Mesendoderm (in vitro differentiated cells): ENCODE results near the gene FILIP1L.

Source experiments
- DNase-seq: peaks from one replicate; pipeline ENCODE4 v3.0.0; 2013
- H2AK5ac ChIP-seq: 2 replicates; pipeline ENCODE4 v1.6.1; 2013; ENCODE audit warnings: low read length, inconsistent platforms
- H2BK120ac ChIP-seq: 2 replicates; pipeline ENCODE4 v1.6.1; 2013; ENCODE audit warnings: low read depth, mild to moderate bottlenecking, low read length, moderate library complexity, mixed read lengths
- H2BK15ac ChIP-seq: replicated peaks from 2 replicates; pipeline ENCODE4 v1.6.1; 2013; ENCODE audit warnings: low read depth, mild to moderate bottlenecking, moderate library complexity
- H2BK5ac ChIP-seq: 2 replicates; pipeline ENCODE4 v1.6.1; 2013; ENCODE audit warnings: low read length, inconsistent platforms
- H3K18ac ChIP-seq: 2 replicates; pipeline ENCODE4 v1.6.1; 2013; ENCODE audit warnings: mild to moderate bottlenecking, low read length, mixed read lengths
- H3K23ac ChIP-seq: one replicate; pipeline ENCODE4 v1.6.1; 2013; ENCODE audit warnings: low read length
- H3K27ac ChIP-seq: 2 replicates; pipeline ENCODE4 v1.5.1; 2013; ENCODE audit warnings: low read depth, mild to moderate bottlenecking, inconsistent platforms, low read length, moderate library complexity
- H3K27me3 ChIP-seq: 2 replicates; pipeline ENCODE4 v1.6.1; 2013; ENCODE audit warnings: low read length, control low read depth, mild to moderate bottlenecking, inconsistent platforms; ENCODE audit not compliant: insufficient read depth, poor library complexity
- H3K36me3 ChIP-seq: 2 replicates; pipeline ENCODE4 v1.6.1; 2013; ENCODE audit warnings: low read length, inconsistent platforms; ENCODE audit not compliant: control insufficient read depth, insufficient read depth
- H3K4ac ChIP-seq: one replicate; pipeline ENCODE4 v1.6.1; 2013; ENCODE audit warnings: low read depth, mild to moderate bottlenecking, low read length, moderate library complexity
- H3K4me1 ChIP-seq: 2 replicates; pipeline ENCODE4 v1.6.1; 2013; ENCODE audit warnings: low read depth, low read length, inconsistent platforms; ENCODE audit not compliant: control insufficient read depth
- H3K4me2 ChIP-seq: 2 replicates; pipeline ENCODE4 v1.6.1; 2013; ENCODE audit warnings: low read length
- H3K4me3 ChIP-seq: 2 replicates; pipeline ENCODE4 v1.5.1; 2013; ENCODE audit warnings: mild to moderate bottlenecking, low read length
- H3K56ac ChIP-seq: one replicate; pipeline ENCODE4 v1.6.1; 2013; ENCODE audit warnings: low read length
- H3K79me1 ChIP-seq: 2 replicates; pipeline ENCODE4 v1.6.1; 2013; ENCODE audit warnings: low read length, inconsistent platforms
- H3K79me2 ChIP-seq: 2 replicates; pipeline ENCODE4 v1.6.1; 2013; ENCODE audit warnings: mild to moderate bottlenecking, low read length; ENCODE audit not compliant: control insufficient read depth, insufficient read depth
- H3K9ac ChIP-seq: 2 replicates; pipeline ENCODE4 v1.6.1; 2013; ENCODE audit warnings: low read length, inconsistent platforms
- H4K5ac ChIP-seq: one replicate; pipeline ENCODE4 v1.6.1; 2013; ENCODE audit warnings: low read length
- H4K8ac ChIP-seq: one replicate; pipeline ENCODE4 v1.6.1; 2013; ENCODE audit warnings: low read depth, mild to moderate bottlenecking, control low read depth, low read length, moderate library complexity
- WGBS: extraction: QIAGEN DNeasy Blood & Tissue Kit; methylation state at CpG from one replicate; pipeline ENCODE4 v1.1.7; 2013; ENCODE audit warnings: low lambda C conversion rate, missing lambda C conversion rate; ENCODE audit not compliant: insufficient coverage; ENCODE audit errors: extremely low coverage; 5-methylcytosine and 5-hydroxymethylcytosine counted together

FILIP1L gene

DNA sequence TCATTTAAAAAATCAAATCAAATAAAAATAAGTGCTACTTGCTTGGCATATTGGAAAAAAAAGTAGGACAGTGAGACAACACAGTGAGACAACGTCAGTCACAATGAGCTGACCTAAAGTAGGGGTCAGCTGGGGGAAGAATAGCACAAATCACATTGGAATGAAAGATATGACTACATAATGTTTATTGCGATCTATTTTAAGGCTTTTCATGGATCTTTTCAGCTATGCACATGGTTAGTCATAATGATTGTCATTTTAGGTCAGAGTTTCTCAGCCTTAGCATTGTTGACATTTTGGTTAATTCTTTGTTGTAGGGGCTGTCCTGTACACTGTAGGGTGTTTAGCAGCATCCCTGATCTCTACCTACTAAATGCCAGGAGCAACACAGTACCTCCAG lies 252.1 kb downstream of the FILIP1L start:
- H3K36me3 ChIP-seq = no peaks in the 10 kb centered on the region
- DNase-seq = no peak
- no CpG with 5 or more reads among the region's 2 CpGs for WGBS
- no peak overlapping the region for H2BK120ac ChIP-seq
- no peak overlapping the region for H3K23ac ChIP-seq
- no peak overlapping the region for H3K4me3 ChIP-seq
- H3K4me1 ChIP-seq = peaks cover 3% of the 10 kb centered on the region
- H3K4ac ChIP-seq = no peak overlapping the region
- no peak overlapping the region for H4K8ac ChIP-seq
- H3K27ac ChIP-seq = no peak overlapping the region
- no peak overlapping the region for H3K4me2 ChIP-seq
- no peak overlapping the region for H2BK5ac ChIP-seq
- H3K79me2 ChIP-seq = no peaks in the 10 kb centered on the region
- no peak overlapping the region for H4K5ac ChIP-seq
- peaks cover 7% of the 10 kb centered on the region for H3K79me1 ChIP-seq
- H3K56ac ChIP-seq = no peak overlapping the region
- no peak overlapping the region for H3K9ac ChIP-seq
- no peaks in the 10 kb centered on the region for H3K27me3 ChIP-seq
- no peak overlapping the region for H3K18ac ChIP-seq
- no peak overlapping the region for H2AK5ac ChIP-seq
- no peak overlapping the region for H2BK15ac ChIP-seq

DNA sequence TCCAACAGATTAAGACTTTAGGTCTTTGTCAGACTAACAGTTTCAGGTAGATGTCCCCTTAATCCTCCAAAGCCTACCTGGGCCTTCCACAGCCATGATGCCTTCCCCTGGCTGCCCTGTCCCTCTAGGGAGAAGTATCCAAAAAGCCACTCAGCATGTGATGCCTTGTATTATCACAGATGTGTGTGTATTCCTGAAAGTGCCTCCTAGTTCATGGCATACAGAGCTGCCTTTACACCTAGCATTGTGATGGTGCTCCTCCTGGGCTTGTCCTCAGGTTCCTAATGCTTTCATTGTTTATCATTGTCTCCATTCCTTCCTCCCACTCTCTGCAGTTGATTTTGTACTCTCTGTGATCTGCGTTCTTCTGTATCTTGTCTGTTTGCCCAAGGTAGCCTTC lies 253.1 kb downstream of the FILIP1L start:
- Histone ChIP-seq H3K9ac (no peak overlapping the region), H3K27me3 (no peaks in the 10 kb centered on the region), H3K4me1 (peaks cover 1% of the 10 kb centered on the region), H2BK15ac (no peak overlapping the region), H3K4me2 (no peak overlapping the region), H3K79me1 (peaks cover 7% of the 10 kb centered on the region), H3K27ac (no peak overlapping the region), H3K18ac (no peak overlapping the region), H3K56ac (no peak overlapping the region), H3K36me3 (no peaks in the 10 kb centered on the region), H3K79me2 (no peaks in the 10 kb centered on the region), H2AK5ac (no peak overlapping the region), H4K8ac (no peak overlapping the region), H3K4ac (no peak overlapping the region), H2BK120ac (no peak overlapping the region), H3K23ac (no peak overlapping the region), H3K4me3 (no peak overlapping the region), H4K5ac (no peak overlapping the region), H2BK5ac (no peak overlapping the region)
- DNase-seq = no peak
- WGBS = no CpG with 5 or more reads among the region's 1 CpG

DNA sequence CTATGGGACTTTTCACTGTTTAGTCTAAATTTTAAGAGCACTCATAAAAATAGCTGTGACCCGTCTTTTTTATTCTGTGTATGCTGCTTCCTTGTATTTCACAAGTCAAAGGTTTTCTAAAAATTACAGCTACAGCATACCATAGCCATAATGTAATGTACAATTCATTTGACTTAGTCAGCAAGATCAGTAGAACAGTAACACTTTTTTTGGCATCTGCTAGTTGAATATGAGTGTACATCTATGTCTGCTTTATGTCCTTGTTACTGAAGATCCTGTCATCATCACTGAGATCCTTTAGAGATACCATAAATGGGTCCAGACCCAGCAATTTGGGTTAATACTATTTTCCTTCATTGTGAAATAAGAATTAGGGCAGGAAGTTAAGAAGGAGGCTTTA lies 254.5 kb downstream of the FILIP1L start:
- H3K27me3 ChIP-seq = no peaks in the 10 kb centered on the region
- no peak overlapping the region for H3K4ac ChIP-seq
- H3K79me1 ChIP-seq = peaks cover 4% of the 10 kb centered on the region
- no peak overlapping the region for H3K4me3 ChIP-seq
- no peak overlapping the region for H3K4me2 ChIP-seq
- no peak overlapping the region for H2BK120ac ChIP-seq
- H3K18ac ChIP-seq = no peak overlapping the region
- H3K79me2 ChIP-seq = no peaks in the 10 kb centered on the region
- no CpG with 5 or more reads among the region's 1 CpG for WGBS
- no peak overlapping the region for H3K56ac ChIP-seq
- H3K23ac ChIP-seq = no peak overlapping the region
- H3K4me1 ChIP-seq = no peaks in the 10 kb centered on the region
- H3K9ac ChIP-seq = no peak overlapping the region
- H2BK5ac ChIP-seq = no peak overlapping the region
- no peaks in the 10 kb centered on the region for H3K36me3 ChIP-seq
- H2AK5ac ChIP-seq = no peak overlapping the region
- no peak overlapping the region for H2BK15ac ChIP-seq
- no peak overlapping the region for H4K8ac ChIP-seq
- no peak for DNase-seq
- no peak overlapping the region for H3K27ac ChIP-seq
- H4K5ac ChIP-seq = no peak overlapping the region

DNA sequence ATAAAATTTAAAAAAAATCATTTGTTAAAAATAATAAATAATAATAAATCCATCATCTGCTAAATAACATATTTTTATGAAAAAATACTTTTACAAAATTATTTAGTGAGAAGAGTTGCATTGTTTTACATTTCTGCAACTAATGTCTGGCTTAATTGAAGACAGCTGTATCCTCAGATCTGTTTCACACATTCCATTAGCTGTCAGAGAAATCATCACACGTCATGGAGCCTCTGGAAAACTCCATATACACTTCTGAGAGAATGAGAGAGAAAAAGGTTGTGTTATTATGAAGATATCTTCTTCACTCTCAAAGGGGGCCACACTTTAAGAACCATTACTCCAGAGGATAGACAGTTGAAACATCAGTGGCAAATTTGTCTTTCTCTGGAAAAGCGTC lies 255.8 kb downstream of the FILIP1L start:
- Histone ChIP-seq H3K9ac (no peak overlapping the region), H3K27ac (no peak overlapping the region), H3K79me2 (no peaks in the 10 kb centered on the region), H3K23ac (no peak overlapping the region), H2BK5ac (no peak overlapping the region), H4K8ac (no peak overlapping the region), H3K18ac (no peak overlapping the region), H3K4me1 (no peaks in the 10 kb centered on the region), H3K4me2 (no peak overlapping the region), H3K79me1 (peaks cover 4% of the 10 kb centered on the region), H3K27me3 (no peaks in the 10 kb centered on the region), H4K5ac (no peak overlapping the region), H3K56ac (no peak overlapping the region), H2BK120ac (no peak overlapping the region), H2AK5ac (no peak overlapping the region), H3K36me3 (no peaks in the 10 kb centered on the region), H2BK15ac (no peak overlapping the region), H3K4ac (no peak overlapping the region), H3K4me3 (no peak overlapping the region)
- WGBS = no CpG with 5 or more reads among the region's 2 CpGs
- no peak for DNase-seq

DNA sequence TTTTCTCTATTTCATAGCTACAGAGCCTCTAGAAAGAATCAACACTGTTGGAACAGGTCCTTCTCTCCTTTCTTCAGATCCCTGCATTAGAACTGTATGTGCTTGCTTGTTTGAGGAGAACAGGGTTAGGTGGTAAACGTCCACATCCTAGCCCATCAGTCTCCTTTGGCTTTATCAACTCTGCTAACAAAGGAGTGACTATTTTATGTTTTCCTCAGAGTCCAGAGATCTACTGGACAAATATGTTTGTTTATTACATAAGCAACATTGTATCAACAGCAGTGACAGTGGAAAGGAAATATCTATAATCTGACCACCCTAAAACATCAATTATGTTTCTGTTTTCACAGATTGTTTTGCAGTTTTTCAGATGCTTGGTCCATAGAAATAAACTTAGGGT lies 257.0 kb downstream of the FILIP1L start:
- H3K4me2 ChIP-seq = no peak overlapping the region
- no peaks in the 10 kb centered on the region for H3K79me2 ChIP-seq
- H2BK15ac ChIP-seq = no peak overlapping the region
- peaks cover 1% of the 10 kb centered on the region for H3K79me1 ChIP-seq
- H3K56ac ChIP-seq = no peak overlapping the region
- no peak overlapping the region for H3K18ac ChIP-seq
- no CpG with 5 or more reads among the region's 1 CpG for WGBS
- H3K36me3 ChIP-seq = no peaks in the 10 kb centered on the region
- no peak overlapping the region for H3K9ac ChIP-seq
- H3K4me3 ChIP-seq = no peak overlapping the region
- H2AK5ac ChIP-seq = no peak overlapping the region
- H3K4ac ChIP-seq = no peak overlapping the region
- no peaks in the 10 kb centered on the region for H3K27me3 ChIP-seq
- no peak overlapping the region for H3K23ac ChIP-seq
- DNase-seq = no peak
- H3K27ac ChIP-seq = no peak overlapping the region
- no peak overlapping the region for H4K8ac ChIP-seq
- H2BK120ac ChIP-seq = no peak overlapping the region
- H3K4me1 ChIP-seq = no peaks in the 10 kb centered on the region
- H2BK5ac ChIP-seq = no peak overlapping the region
- no peak overlapping the region for H4K5ac ChIP-seq

DNA sequence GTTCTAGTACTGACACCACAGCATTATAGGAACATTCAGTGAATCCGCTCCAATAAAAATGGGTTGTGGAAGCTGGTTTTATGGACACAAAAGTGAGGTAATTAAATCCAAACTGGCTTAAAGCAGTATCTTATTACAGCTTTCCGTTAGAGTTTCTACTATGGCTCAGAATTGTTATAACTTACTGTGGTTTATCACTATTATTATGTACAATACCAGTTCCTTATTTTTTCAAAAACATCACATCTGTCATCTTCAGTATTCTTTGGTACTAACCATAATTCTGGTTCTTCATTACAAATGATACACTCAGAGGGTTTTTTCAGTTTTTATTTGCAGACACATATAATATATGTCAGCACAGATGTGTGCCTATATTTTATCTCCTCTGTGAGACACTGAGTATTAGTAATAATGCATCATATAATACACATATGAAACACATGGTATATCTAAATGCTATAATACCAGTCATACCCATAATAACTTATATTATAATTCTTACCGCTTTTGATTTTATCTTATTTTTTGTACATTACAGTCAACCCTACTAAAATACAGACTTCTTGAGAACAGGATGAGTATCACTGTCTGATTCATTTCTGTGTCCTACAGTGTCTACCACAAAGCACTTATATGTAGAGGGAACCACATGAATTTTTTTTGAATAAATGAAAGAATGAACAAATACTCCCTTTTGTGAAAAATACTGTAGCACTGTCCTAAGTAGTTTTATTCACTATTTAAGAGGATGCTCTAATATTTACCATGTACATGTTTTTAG lies 257.7 kb downstream of the FILIP1L start:
- Histone ChIP-seq H3K36me3 (no peaks in the 10 kb centered on the region), H3K56ac (no peak overlapping the region), H3K79me2 (no peaks in the 10 kb centered on the region), H2BK15ac (no peak overlapping the region), H3K4me2 (no peak overlapping the region), H3K4me3 (no peak overlapping the region), H3K4me1 (no peaks in the 10 kb centered on the region), H2BK120ac (no peak overlapping the region), H3K27me3 (no peaks in the 10 kb centered on the region), H3K9ac (no peak overlapping the region), H3K79me1 (peaks cover 1% of the 10 kb centered on the region), H4K5ac (no peak overlapping the region), H3K18ac (no peak overlapping the region), H2BK5ac (no peak overlapping the region), H3K4ac (no peak overlapping the region), H3K27ac (no peak overlapping the region), H3K23ac (no peak overlapping the region), H2AK5ac (no peak overlapping the region), H4K8ac (no peak overlapping the region)
- WGBS = 100% methylated on average over 1 of the region's 3 CpGs
- DNase-seq = no peak
